ENCODE measurements around the gene ENC1. TPM values are rescaled to one million over a fixed set of nuclear protein-coding genes. Genes with fewer than 3 reads are reported as not detected.

Gene ENC1
- total RNA-seq, 1 experiment from 2014 or later: 30.0 TPM

DNA sequence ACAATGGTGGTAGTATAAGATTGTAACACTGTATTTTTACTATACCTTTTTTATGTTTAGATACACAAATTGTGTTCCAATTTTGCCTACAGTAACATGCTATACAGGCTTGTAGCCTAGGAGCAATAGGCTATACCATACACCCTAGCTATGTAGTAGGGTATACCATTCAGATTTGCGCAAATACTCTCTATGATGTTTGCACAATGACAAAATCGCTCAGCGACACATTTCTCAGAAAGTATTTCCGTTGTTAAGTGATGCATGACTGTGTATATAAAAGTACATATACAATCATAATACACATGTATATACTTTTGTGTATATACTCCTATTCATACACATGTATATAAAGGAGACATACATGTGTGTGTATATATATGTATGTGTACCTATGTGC, 34.8 kb downstream of the ENC1 start:
- DNase-seq (ENCODE audit: low read depth, low spot score) (no peak), ATAC-seq (no peak)
- H4K20me1 ChIP-seq (ENCODE audit: insufficient read depth): no peaks in the 10 kb centered on the region
- H3K9ac ChIP-seq (ENCODE audit: low read length): no peak overlapping the region
- no peaks in the 10 kb centered on the region for H3K36me3 ChIP-seq (ENCODE audit: control insufficient read depth in 1 of 2, insufficient read depth in 2 of 2, low read length in 2 of 2)
- H3K4me1 ChIP-seq (ENCODE audit: control insufficient read depth in 1 of 2, insufficient read depth in 2 of 2, low read length in 2 of 2): no peaks in the 10 kb centered on the region
- H3K4me2 ChIP-seq (ENCODE audit: low read length): no peak overlapping the region
- BruUV-seq (replicated peaks): no TSS peak
- no peak overlapping the region for H3K4me3 ChIP-seq (replicated peaks in 1 of 2; ENCODE audit: low read depth in 1 of 2, low read length in 2 of 2)
- CTCF ChIA-PET: no interaction called here
- intact Hi-C loops (cut with micrococcal nuclease): no loop called here
- H2AFZ ChIP-seq (ENCODE audit: low read depth, low read length, poor library complexity, severe bottlenecking): no peak overlapping the region
- no peak overlapping the region for H3K27ac ChIP-seq (ENCODE audit: low read depth, low read length)
- no peak for TF ChIP-seq EZH2 (IDR thresholded peaks at IDR 0.05)
- TF ChIP-seq EGR1 (IDR thresholded peaks at IDR 0.05; ENCODE audit: low read depth): no peak
- no peak for TF ChIP-seq ZFX (IDR thresholded peaks at IDR 0.05)
- TF ChIP-seq CEBPB (IDR thresholded peaks at IDR 0.05; ENCODE audit: low read depth): no peak
- no peak for TF ChIP-seq JUND (IDR thresholded peaks at IDR 0.05)
- no peak for TF ChIP-seq YY1 (IDR thresholded peaks at IDR 0.05; ENCODE audit: extremely low read depth, insufficient replicate concordance, low read depth, low read length)
- no peak for TF ChIP-seq POLR2A (IDR thresholded peaks at IDR 0.05; ENCODE audit: borderline replicate concordance, extremely low read depth, insufficient read depth, insufficient read length)
- no peak for TF ChIP-seq SRF (IDR thresholded peaks at IDR 0.05; ENCODE audit: low read depth)
- TF ChIP-seq RAD21 (IDR thresholded peaks at IDR 0.05; ENCODE audit: low read depth): no peak
- TF ChIP-seq FOSL1 (IDR thresholded peaks at IDR 0.05; ENCODE audit: low read depth): no peak
- TF ChIP-seq MAX (IDR thresholded peaks at IDR 0.05): no peak
- no peak for TF ChIP-seq EZH2phosphoT487 (IDR thresholded peaks at IDR 0.05; ENCODE audit: borderline replicate concordance)
- TF ChIP-seq ZNF274 (IDR thresholded peaks at IDR 0.05; ENCODE audit: low read depth, low read length): no peak
- no peak for TF ChIP-seq SIN3A (IDR thresholded peaks at IDR 0.05; ENCODE audit: low read depth)
- H3K9me3 ChIP-seq (ENCODE audit: control insufficient read depth in 1 of 2, insufficient read depth in 1 of 2, low read depth in 1 of 2, low read length in 2 of 2): no peaks in the 10 kb centered on the region
- H3K79me2 ChIP-seq (ENCODE audit: insufficient read depth, low read length): no peaks in the 10 kb centered on the region
- H3K27me3 ChIP-seq (ENCODE audit: insufficient read depth, low read length): no peaks in the 10 kb centered on the region
- POLR2A ChIA-PET: no interaction called here
- RAD21 ChIA-PET (ENCODE audit: low non-redundant PET in 1 of 2, low total read pairs in 2 of 2, uncharacterized antibody in 2 of 2, unreplicated experiment in 2 of 2): no interaction called here
- no peaks in the 10 kb centered on the region for H3K9me2 ChIP-seq (ENCODE audit: insufficient read depth)

- POLR2A ChIA-PET: no interaction called here
- H3K27ac ChIP-seq (ENCODE audit: low read depth, low read length): no peak overlapping the region
Measured at GRCh38 chr5:74603376-74603775, 37.2 kb downstream of the ENC1 start.

More at GRCh38 chr5:74603376-74603775, 37.2 kb downstream of the ENC1 start:
- TF ChIP-seq CTCF (IDR thresholded peaks at IDR 0.05 in 2 of 3, conservative IDR thresholded peaks at IDR 0.05 in 1 of 3; ENCODE audit: borderline replicate concordance in 1 of 3, insufficient read depth in 1 of 3, low read depth in 2 of 3, low read length in 2 of 3) (no peak), ELF1 (IDR thresholded peaks at IDR 0.05; ENCODE audit: borderline replicate concordance, low read depth) (no peak), CBX3 (IDR thresholded peaks at IDR 0.05; ENCODE audit: low read depth) (no peak), RAD21 (IDR thresholded peaks at IDR 0.05; ENCODE audit: low read depth) (no peak), FOSL1 (IDR thresholded peaks at IDR 0.05; ENCODE audit: low read depth) (no peak), CEBPB (IDR thresholded peaks at IDR 0.05; ENCODE audit: low read depth) (no peak)
- Histone ChIP-seq H3K9ac (ENCODE audit: low read length) (no peak overlapping the region), H3K4me2 (ENCODE audit: low read length) (no peak overlapping the region), H3K27me3 (ENCODE audit: insufficient read depth, low read length) (no peaks in the 10 kb centered on the region), H3K79me2 (ENCODE audit: insufficient read depth, low read length) (no peaks in the 10 kb centered on the region), H4K20me1 (ENCODE audit: insufficient read depth) (no peaks in the 10 kb centered on the region), H3K9me3 (ENCODE audit: control insufficient read depth in 1 of 2, insufficient read depth in 1 of 2, low read depth in 1 of 2, low read length in 2 of 2) (no peaks in the 10 kb centered on the region), H3K4me3 (replicated peaks in 1 of 2; ENCODE audit: low read depth in 1 of 2, low read length in 2 of 2) (no peak overlapping the region), H2AFZ (ENCODE audit: low read depth, low read length, poor library complexity, severe bottlenecking) (no peak overlapping the region), H3K4me1 (ENCODE audit: control insufficient read depth in 1 of 2, insufficient read depth in 2 of 2, low read length in 2 of 2) (no peaks in the 10 kb centered on the region), H3K9me2 (ENCODE audit: insufficient read depth) (no peaks in the 10 kb centered on the region), H3K36me3 (ENCODE audit: control insufficient read depth in 1 of 2, insufficient read depth in 2 of 2, low read length in 2 of 2) (no peaks in the 10 kb centered on the region)
- intact Hi-C loops (cut with micrococcal nuclease): no loop called here
- ATAC-seq (no peak), DNase-seq (ENCODE audit: low read depth, low spot score) (no peak)
- RAD21 ChIA-PET (ENCODE audit: low non-redundant PET in 1 of 2, low total read pairs in 2 of 2, uncharacterized antibody in 2 of 2, unreplicated experiment in 2 of 2): no interaction called here
- CTCF ChIA-PET: no interaction called here
- no TSS peak for BruUV-seq (replicated peaks)

All from HCT116 (cell line).